ENCODE measurements around the gene SCN1A.

- TF ChIP-seq, protein P1, sequence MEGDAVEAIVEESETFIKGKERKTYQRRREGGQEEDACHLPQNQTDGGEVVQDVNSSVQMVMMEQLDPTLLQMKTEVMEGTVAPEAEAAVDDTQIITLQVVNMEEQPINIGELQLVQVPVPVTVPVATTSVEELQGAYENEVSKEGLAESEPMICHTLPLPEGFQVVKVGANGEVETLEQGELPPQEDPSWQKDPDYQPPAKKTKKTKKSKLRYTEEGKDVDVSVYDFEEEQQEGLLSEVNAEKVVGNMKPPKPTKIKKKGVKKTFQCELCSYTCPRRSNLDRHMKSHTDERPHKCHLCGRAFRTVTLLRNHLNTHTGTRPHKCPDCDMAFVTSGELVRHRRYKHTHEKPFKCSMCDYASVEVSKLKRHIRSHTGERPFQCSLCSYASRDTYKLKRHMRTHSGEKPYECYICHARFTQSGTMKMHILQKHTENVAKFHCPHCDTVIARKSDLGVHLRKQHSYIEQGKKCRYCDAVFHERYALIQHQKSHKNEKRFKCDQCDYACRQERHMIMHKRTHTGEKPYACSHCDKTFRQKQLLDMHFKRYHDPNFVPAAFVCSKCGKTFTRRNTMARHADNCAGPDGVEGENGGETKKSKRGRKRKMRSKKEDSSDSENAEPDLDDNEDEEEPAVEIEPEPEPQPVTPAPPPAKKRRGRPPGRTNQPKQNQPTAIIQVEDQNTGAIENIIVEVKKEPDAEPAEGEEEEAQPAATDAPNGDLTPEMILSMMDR (IDR thresholded peaks at IDR 0.05; ENCODE audit: control extremely low read depth in 1 of 3, insufficient read depth in 1 of 3, low read depth in 1 of 3, low read length in 3 of 3): no peak
- TF ChIP-seq BACH1 (IDR thresholded peaks at IDR 0.05; ENCODE audit: low read length) (no peak), EP300 (IDR thresholded peaks at IDR 0.05; ENCODE audit: borderline replicate concordance in 1 of 2, low read depth in 2 of 2, low read length in 2 of 2) (no peak), ATF3 (IDR thresholded peaks at IDR 0.05; ENCODE audit: insufficient read depth, low read depth, low read length) (no peak), SP1 (IDR thresholded peaks at IDR 0.05; ENCODE audit: low read depth, low read length) (no peak), CTBP2 (IDR thresholded peaks at IDR 0.05; ENCODE audit: borderline replicate concordance, insufficient read depth, insufficient read length, low read length) (no peak), PHF8 (conservative IDR thresholded peaks at IDR 0.05; ENCODE audit: low read depth, low read length) (no peak), EZH2 (IDR thresholded peaks at IDR 0.05; ENCODE audit: low read depth, low read length, severe bottlenecking) (no peak)
These were observed 85.5 kb downstream of the SCN1A start for GRCh38 chr2:166042356-166042755.
